ENCODE results near the gene TM4SF5.

Gene TM4SF5

GRCh38 chr17:4741544-4741943 is 30.1 kb upstream of the TM4SF5 start:
- peaks cover 91% of the 10 kb centered on the region for H3K27me3 Mint-ChIP-seq
- H3K27ac Mint-ChIP-seq = no peak overlapping the region
- H3K4me3 Mint-ChIP-seq = peak overlapping the region; percentile 8
- no peak for DNase-seq
- no peaks in the 10 kb centered on the region for H3K36me3 Mint-ChIP-seq
- peaks cover 20% of the 10 kb centered on the region for H3K4me1 Mint-ChIP-seq
- CTCF ChIA-PET = no interaction called here
- no peaks in the 10 kb centered on the region for H3K9me3 Mint-ChIP-seq

- Mint-ChIP-seq H3K4me3 (peak overlapping the region; percentile 9), H3K36me3 (no peaks in the 10 kb centered on the region), H3K27me3 (peaks cover 90% of the 10 kb centered on the region), H3K9me3 (no peaks in the 10 kb centered on the region), H3K27ac (peak overlapping the region; percentile 43), H3K4me1 (peaks cover 23% of the 10 kb centered on the region)
- DNase-seq = no peak
- CTCF ChIA-PET = no interaction called here
These were observed 29.6 kb upstream of the TM4SF5 start for GRCh38 chr17:4742133-4742532.

- H3K4me1 Mint-ChIP-seq = peaks cover 27% of the 10 kb centered on the region
- no peak for DNase-seq
- peaks cover 85% of the 10 kb centered on the region for H3K27me3 Mint-ChIP-seq
- no peak overlapping the region for H3K4me3 Mint-ChIP-seq
- H3K27ac Mint-ChIP-seq = no peak overlapping the region
- CTCF ChIA-PET = no interaction called here
- no peaks in the 10 kb centered on the region for H3K9me3 Mint-ChIP-seq
- no peaks in the 10 kb centered on the region for H3K36me3 Mint-ChIP-seq
These were observed 29.1 kb upstream of the TM4SF5 start for GRCh38 chr17:4742629-4743028.

GRCh38 chr17:4743216-4743615 is 28.5 kb upstream of the TM4SF5 start:
- H3K4me1 Mint-ChIP-seq = peaks cover 30% of the 10 kb centered on the region
- H3K4me3 Mint-ChIP-seq = no peak overlapping the region
- H3K36me3 Mint-ChIP-seq = no peaks in the 10 kb centered on the region
- DNase-seq = no peak
- CTCF ChIA-PET = interaction anchor here (1.2 kb wide), 1 partner anchor 176 kb away, joined by 3 read pairs; no protein-coding TSS in a partner anchor
- H3K27me3 Mint-ChIP-seq = peaks cover 84% of the 10 kb centered on the region
- H3K27ac Mint-ChIP-seq = no peak overlapping the region
- H3K9me3 Mint-ChIP-seq = no peaks in the 10 kb centered on the region

- no peak overlapping the region for H3K27ac Mint-ChIP-seq
- no peak for DNase-seq
- H3K4me1 Mint-ChIP-seq = peaks cover 30% of the 10 kb centered on the region
- CTCF ChIA-PET = interaction anchor here (1.2 kb wide), 1 partner anchor 177 kb away, joined by 3 read pairs; no protein-coding TSS in a partner anchor
- no peak overlapping the region for H3K4me3 Mint-ChIP-seq
- H3K36me3 Mint-ChIP-seq = no peaks in the 10 kb centered on the region
- H3K27me3 Mint-ChIP-seq = peaks cover 82% of the 10 kb centered on the region
- no peaks in the 10 kb centered on the region for H3K9me3 Mint-ChIP-seq
These were observed 27.8 kb upstream of the TM4SF5 start for GRCh38 chr17:4743898-4744297.

GRCh38 chr17:4744999-4745969 is 26.4 kb upstream of the TM4SF5 start:
- CTCF ChIA-PET = no interaction called here
- no peak for DNase-seq
- H3K4me3 Mint-ChIP-seq = no peak overlapping the region
- peaks cover 25% of the 10 kb centered on the region for H3K4me1 Mint-ChIP-seq
- H3K36me3 Mint-ChIP-seq = no peaks in the 10 kb centered on the region
- no peaks in the 10 kb centered on the region for H3K9me3 Mint-ChIP-seq
- H3K27me3 Mint-ChIP-seq = peaks cover 76% of the 10 kb centered on the region
- H3K27ac Mint-ChIP-seq = peak overlapping the region; percentile 16

GRCh38 chr17:4747847-4748246 is 23.8 kb upstream of the TM4SF5 start:
- Mint-ChIP-seq H3K27me3 (peaks cover 76% of the 10 kb centered on the region), H3K36me3 (no peaks in the 10 kb centered on the region), H3K27ac (peak overlapping the region; percentile 79), H3K4me3 (peak overlapping the region; percentile 43), H3K4me1 (peaks cover 23% of the 10 kb centered on the region), H3K9me3 (no peaks in the 10 kb centered on the region)
- DNase-seq = peak; percentile 61
- CTCF ChIA-PET = no interaction called here

- no peak overlapping the region for H3K27ac Mint-ChIP-seq
- no peak for DNase-seq
- H3K4me1 Mint-ChIP-seq = peaks cover 23% of the 10 kb centered on the region
- H3K4me3 Mint-ChIP-seq = no peak overlapping the region
- peaks cover 74% of the 10 kb centered on the region for H3K27me3 Mint-ChIP-seq
- CTCF ChIA-PET = interaction anchor here (0.9 kb wide), 1 partner anchor 41 kb away, joined by 4 read pairs; no protein-coding TSS in a partner anchor
- no peaks in the 10 kb centered on the region for H3K9me3 Mint-ChIP-seq
- no peaks in the 10 kb centered on the region for H3K36me3 Mint-ChIP-seq
These were observed 23.0 kb upstream of the TM4SF5 start for GRCh38 chr17:4748686-4749085.

GRCh38 chr17:4750606-4751005 is 21.1 kb upstream of the TM4SF5 start:
- CTCF ChIA-PET = no interaction called here

GRCh38 chr17:4751932-4752331 is 19.8 kb upstream of the TM4SF5 start:
- no peak overlapping the region for H3K27ac Mint-ChIP-seq
- no peaks in the 10 kb centered on the region for H3K9me3 Mint-ChIP-seq
- CTCF ChIA-PET = no interaction called here
- peaks cover 17% of the 10 kb centered on the region for H3K4me1 Mint-ChIP-seq
- no peak overlapping the region for H3K4me3 Mint-ChIP-seq
- H3K36me3 Mint-ChIP-seq = no peaks in the 10 kb centered on the region
- no peak for DNase-seq
- peaks cover 65% of the 10 kb centered on the region for H3K27me3 Mint-ChIP-seq

More at GRCh38 chr17:4750606-4751005, 21.1 kb upstream of the TM4SF5 start:
- Mint-ChIP-seq H3K27me3 (peaks cover 72% of the 10 kb centered on the region), H3K4me1 (peaks cover 23% of the 10 kb centered on the region), H3K9me3 (no peaks in the 10 kb centered on the region), H3K4me3 (no peak overlapping the region), H3K27ac (no peak overlapping the region), H3K36me3 (no peaks in the 10 kb centered on the region)
- DNase-seq = no peak

GRCh38 chr17:4753392-4753791 is 18.3 kb upstream of the TM4SF5 start:
- Mint-ChIP-seq H3K9me3 (no peaks in the 10 kb centered on the region), H3K27ac (no peak overlapping the region), H3K4me1 (peaks cover 6% of the 10 kb centered on the region), H3K4me3 (no peak overlapping the region), H3K27me3 (peaks cover 68% of the 10 kb centered on the region), H3K36me3 (no peaks in the 10 kb centered on the region)
- DNase-seq = no peak
- CTCF ChIA-PET = interaction anchor here (0.6 kb wide), 1 partner anchor 329 kb away, joined by 3 read pairs; no protein-coding TSS in a partner anchor

- H3K27me3 Mint-ChIP-seq = peaks cover 25% of the 10 kb centered on the region
- H3K27ac Mint-ChIP-seq = no peak overlapping the region
- no peaks in the 10 kb centered on the region for H3K36me3 Mint-ChIP-seq
- H3K4me1 Mint-ChIP-seq = no peaks in the 10 kb centered on the region
- no peak overlapping the region for H3K4me3 Mint-ChIP-seq
- no peaks in the 10 kb centered on the region for H3K9me3 Mint-ChIP-seq
- DNase-seq = no peak
- CTCF ChIA-PET = no interaction called here
These were observed 11.9 kb upstream of the TM4SF5 start for GRCh38 chr17:4759776-4760236.

- H3K4me1 Mint-ChIP-seq = no peaks in the 10 kb centered on the region
- no peaks in the 10 kb centered on the region for H3K36me3 Mint-ChIP-seq
These were observed 7.1 kb upstream of the TM4SF5 start for GRCh38 chr17:4764595-4764994.

GRCh38 chr17:4766201-4766600 is 5.5 kb upstream of the TM4SF5 start:
- Mint-ChIP-seq H3K4me3 (no peak overlapping the region), H3K27me3 (peaks cover 26% of the 10 kb centered on the region), H3K27ac (no peak overlapping the region), H3K4me1 (peaks cover 4% of the 10 kb centered on the region), H3K9me3 (no peaks in the 10 kb centered on the region), H3K36me3 (no peaks in the 10 kb centered on the region)
- DNase-seq = no peak
- CTCF ChIA-PET = no interaction called here

More at GRCh38 chr17:4764595-4764994, 7.1 kb upstream of the TM4SF5 start:
- H3K4me3 Mint-ChIP-seq = no peak overlapping the region
- H3K27me3 Mint-ChIP-seq = peaks cover 27% of the 10 kb centered on the region
- no peaks in the 10 kb centered on the region for H3K9me3 Mint-ChIP-seq
- no peak for DNase-seq
- H3K27ac Mint-ChIP-seq = no peak overlapping the region
- CTCF ChIA-PET = no interaction called here

- Mint-ChIP-seq H3K4me1 (peaks cover 9% of the 10 kb centered on the region), H3K9me3 (no peaks in the 10 kb centered on the region), H3K4me3 (no peak overlapping the region), H3K36me3 (no peaks in the 10 kb centered on the region), H3K27me3 (peaks cover 29% of the 10 kb centered on the region), H3K27ac (no peak overlapping the region)
- no peak for DNase-seq
- CTCF ChIA-PET = no interaction called here
These were observed 5.0 kb upstream of the TM4SF5 start for GRCh38 chr17:4766723-4767122.
